DOHH2 (cell line): ENCODE measurements around the gene CYP2D6.

Source experiments
- H3F3A ChIP-seq: fragments of 200-600 bp; sonication (generic), shearing (Covaris generic); 2 replicates; pipeline ENCODE4 v1.6.0; 2016; ENCODE audit warnings: antibody characterized with exemption, mild to moderate bottlenecking; ENCODE audit not compliant: control insufficient read depth, insufficient read depth
- H3K27ac ChIP-seq: fragments of 200-600 bp; sonication (generic); 2 replicates; pipeline ENCODE4 v1.5.1; 2014; ENCODE audit warnings: low read depth, mild to moderate bottlenecking, low read length, moderate library complexity
- H3K27me3 ChIP-seq: fragments of 200-600 bp; sonication (generic); 2 replicates; pipeline ENCODE4 v1.6.1; 2014; ENCODE audit warnings: mild to moderate bottlenecking, low read length, mixed read lengths; ENCODE audit not compliant: control insufficient read depth
- H3K36me3 ChIP-seq: fragments of 200-600 bp; sonication (generic); 2 replicates; pipeline ENCODE4 v1.6.1; 2014; ENCODE audit warnings: mild to moderate bottlenecking, low read length, moderate library complexity, mixed read lengths; ENCODE audit not compliant: control insufficient read depth
- H3K4me1 ChIP-seq: fragments of 200-600 bp; sonication (generic); 2 replicates; pipeline ENCODE4 v1.6.1; 2014; ENCODE audit warnings: mild to moderate bottlenecking, low read length, mixed read lengths; ENCODE audit not compliant: control insufficient read depth
- H3K4me2 ChIP-seq: fragments of 200-600 bp; sonication (generic); 2 replicates; pipeline ENCODE4 v1.6.0; 2014; ENCODE audit warnings: mild to moderate bottlenecking, low read length, moderate library complexity
- H3K4me3 ChIP-seq: fragments of 200-600 bp; sonication (generic); 2 replicates; pipeline ENCODE4 v1.5.1; 2014; ENCODE audit warnings: mild to moderate bottlenecking, low read length, mixed read lengths
- H3K79me2 ChIP-seq: fragments of 200-600 bp; sonication (generic); 2 replicates; pipeline ENCODE4 v1.6.1; 2014; ENCODE audit warnings: mild to moderate bottlenecking, low read length, mixed read lengths; ENCODE audit not compliant: control insufficient read depth
- H3K9me2 ChIP-seq: fragments of 200-600 bp; sonication (generic); replicated peaks from 2 replicates; pipeline ENCODE4 v1.6.1; 2014; ENCODE audit warnings: mild to moderate bottlenecking, low read length, mixed read lengths; ENCODE audit not compliant: control insufficient read depth
- H3K9me3 ChIP-seq: fragments of 200-600 bp; sonication (generic); 2 replicates; pipeline ENCODE4 v1.6.1; 2014; ENCODE audit warnings: antibody characterized with exemption, low read length, mixed read lengths; ENCODE audit not compliant: control insufficient read depth, insufficient read depth
- H4K20me1 ChIP-seq: fragments of 200-600 bp; sonication (generic); 2 replicates; pipeline ENCODE4 v1.6.0; 2014; ENCODE audit warnings: low read depth, mild to moderate bottlenecking, antibody characterized with exemption, low read length, moderate library complexity; ENCODE audit not compliant: control insufficient read depth, insufficient read depth
- CTCF ChIP-seq: fragments of 200-600 bp; sonication (generic); IDR thresholded peaks from one replicate; pipeline ENCODE4 v1.5.1; 2014; ENCODE audit warnings: antibody characterized with exemption, mild to moderate bottlenecking, low read depth, low read length; ENCODE audit not compliant: poor library complexity, severe bottlenecking
- EZH2phosphoT487 ChIP-seq: fragments of 200-600 bp; sonication (generic); IDR thresholded peaks from 2 replicates; pipeline ENCODE4 v1.6.1; 2017; ENCODE audit warnings: borderline replicate concordance, mild to moderate bottlenecking, antibody characterized with exemption, low read length, moderate library complexity, mixed read lengths

The CYP2D6 gene

GRCh38 chr22:42077486-42078125 is 53.0 kb downstream of the CYP2D6 start:
- Histone ChIP-seq H3K4me3 (no peak overlapping the region), H3K9me2 (no peaks in the 10 kb centered on the region), H3K9me3 (no peaks in the 10 kb centered on the region), H3K79me2 (peaks cover 28% of the 10 kb centered on the region), H3F3A (0 out of 2 replicates have a peak, but pooled peaks cover 4% of the 10 kb centered on the region), H3K27ac (no peak overlapping the region), H4K20me1 (no peaks in the 10 kb centered on the region), H3K4me1 (peaks cover 37% of the 10 kb centered on the region), H3K4me2 (no peak overlapping the region), H3K27me3 (no peaks in the 10 kb centered on the region), H3K36me3 (peaks cover 16% of the 10 kb centered on the region)
- TF ChIP-seq EZH2phosphoT487 (no peak), CTCF (no peak)

- H3F3A ChIP-seq = 0 out of 2 replicates have a peak, but pooled peaks cover 4% of the 10 kb centered on the region
- no peaks in the 10 kb centered on the region for H3K27me3 ChIP-seq
- H3K79me2 ChIP-seq = peaks cover 21% of the 10 kb centered on the region
- H3K4me2 ChIP-seq = no peak overlapping the region
- H3K9me3 ChIP-seq = no peaks in the 10 kb centered on the region
- no peaks in the 10 kb centered on the region for H4K20me1 ChIP-seq
- H3K4me1 ChIP-seq = peaks cover 37% of the 10 kb centered on the region
- TF ChIP-seq CTCF (no peak), EZH2phosphoT487 (no peak)
- no peak overlapping the region for H3K4me3 ChIP-seq
- no peak overlapping the region for H3K27ac ChIP-seq
- no peaks in the 10 kb centered on the region for H3K9me2 ChIP-seq
- peaks cover 10% of the 10 kb centered on the region for H3K36me3 ChIP-seq
Measured at GRCh38 chr22:42076764-42077485, 53.7 kb downstream of the CYP2D6 start.
